Nucleus accumbens (tissue), 56 donors: ENCODE results near the gene SUSD4.
"Not testable (repeated sequence)": the region's sequence is repeated elsewhere in the genome, so short reads cannot be mapped to it uniquely, and the experiment has no call there.

Source experiments
- DNase-seq, 56 donors: peaks; one replicate each; lab custom pipeline; 2025; lab: John Stamatoyannopoulos, UW

SUSD4 gene

GRCh38 chr1:223363856-223364684 lies at the start of gene SUSD4:
TSS of gene SUSD4 (minus strand) at chr1:223364176. CDS start at chr1:223363425, 751 bp downstream.
- peak in 43 of 56 donors; percentile 12 to 84 (median 49) for DNase-seq

- no peak for DNase-seq
Observed at GRCh38 chr1:223413216-223413615, 49.2 kb upstream of the SUSD4 start.

GRCh38 chr1:223411710-223412109 lies 47.7 kb upstream of the SUSD4 start:
- DNase-seq, result no peak

- DNase-seq, result no peak
Observed at GRCh38 chr1:223411309-223411708, 47.3 kb upstream of the SUSD4 start.

GRCh38 chr1:223410036-223410435 lies 46.1 kb upstream of the SUSD4 start:
- no peak for DNase-seq

GRCh38 chr1:223405507-223405906 lies 41.5 kb upstream of the SUSD4 start:
- DNase-seq, result no peak

- no peak for DNase-seq
Observed at GRCh38 chr1:223403184-223403815, 39.3 kb upstream of the SUSD4 start.

- no peak for DNase-seq
Observed at GRCh38 chr1:223402790-223403142, 38.8 kb upstream of the SUSD4 start.

- DNase-seq, result no peak
Observed at GRCh38 chr1:223401873-223402789, 38.2 kb upstream of the SUSD4 start.

- not testable (repeated sequence) for DNase-seq
Observed at GRCh38 chr1:223399393-223399792, 35.4 kb upstream of the SUSD4 start.

GRCh38 chr1:223394706-223395105 lies 30.7 kb upstream of the SUSD4 start:
- DNase-seq, result no peak

- no peak for DNase-seq
Observed at GRCh38 chr1:223394242-223394641, 30.3 kb upstream of the SUSD4 start.

- no peak for DNase-seq
Observed at GRCh38 chr1:223393275-223394214, 29.6 kb upstream of the SUSD4 start, which contains the start of gene CCDC185. TSS of gene CCDC185 (plus strand) at chr1:223393415. CDS start at chr1:223393476, 61 bp downstream.

- no peak for DNase-seq
Observed at GRCh38 chr1:223390618-223391017, 26.6 kb upstream of the SUSD4 start.

GRCh38 chr1:223386013-223386412 lies 22.0 kb upstream of the SUSD4 start:
- no peak for DNase-seq

GRCh38 chr1:223378754-223379153 lies 14.8 kb upstream of the SUSD4 start:
- no peak for DNase-seq

- no peak for DNase-seq
Observed at GRCh38 chr1:223374064-223374610, 10.2 kb upstream of the SUSD4 start.

GRCh38 chr1:223364685-223365382 lies 858 bp upstream of the SUSD4 start:
- DNase-seq, result peak in 14 of 56 donors; percentile 6 to 47 (median 35)
